GM21515 (cell line): ENCODE data around the gene AXL.
"Not testable (repeated sequence)": the region's sequence is repeated elsewhere in the genome, so short reads cannot be mapped to it uniquely, and the experiment has no call there.

Experiments used
- ATAC-seq: cut with Tn5 transposase; IDR thresholded peaks from one replicate; pipeline ENCODE4 v1.9.1; 2021; ENCODE audit not compliant: unreplicated experiment

The AXL gene

GRCh38 chr19:41206456-41206855, 12.6 kb upstream of the AXL start:
- ATAC-seq: no peak

- no peak for ATAC-seq
Observed at GRCh38 chr19:41206926-41207750, 11.9 kb upstream of the AXL start.

- ATAC-seq: no peak
Observed at GRCh38 chr19:41214161-41214560, 4.9 kb upstream of the AXL start.

- no peak for ATAC-seq
Observed at GRCh38 chr19:41217741-41218140, 1.3 kb upstream of the AXL start.

GRCh38 chr19:41218249-41218614, 791 bp upstream of the AXL start:
- no peak for ATAC-seq

DNA sequence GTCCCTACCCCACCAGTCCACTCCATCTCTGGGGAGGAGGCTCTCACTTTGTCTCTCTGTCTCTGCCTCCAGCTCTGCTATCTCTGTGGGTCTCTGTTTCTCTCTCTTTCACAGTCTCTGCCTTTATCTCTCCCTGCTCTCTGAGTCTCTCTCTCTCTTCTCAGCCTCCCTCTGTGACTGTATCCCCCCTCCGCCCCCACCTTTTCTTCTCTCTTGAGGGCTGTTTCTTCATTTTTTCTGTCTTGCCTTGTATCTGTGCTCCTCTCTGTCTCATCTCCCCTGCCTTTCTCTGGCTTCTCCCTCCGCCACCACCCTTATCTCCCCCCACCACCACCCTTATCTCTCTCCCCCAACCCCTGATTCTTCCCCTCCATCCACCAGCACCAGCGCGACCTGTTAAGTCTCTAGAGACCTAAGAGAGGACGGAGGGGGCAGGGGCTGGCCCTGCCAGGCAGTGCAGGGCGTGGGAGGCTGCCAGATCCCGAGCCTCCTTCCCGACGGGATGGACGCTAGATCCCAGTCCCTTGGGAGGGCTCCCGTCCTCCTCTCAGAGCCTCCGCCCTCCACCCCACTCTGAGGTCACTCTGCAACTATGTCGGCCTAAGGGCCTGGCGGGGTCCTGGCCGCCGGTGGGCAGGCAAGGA, 1.0 kb downstream of the AXL start:
- ATAC-seq: no peak

GRCh38 chr19:41220811-41221210, 1.8 kb downstream of the AXL start:
- ATAC-seq: no peak

DNA sequence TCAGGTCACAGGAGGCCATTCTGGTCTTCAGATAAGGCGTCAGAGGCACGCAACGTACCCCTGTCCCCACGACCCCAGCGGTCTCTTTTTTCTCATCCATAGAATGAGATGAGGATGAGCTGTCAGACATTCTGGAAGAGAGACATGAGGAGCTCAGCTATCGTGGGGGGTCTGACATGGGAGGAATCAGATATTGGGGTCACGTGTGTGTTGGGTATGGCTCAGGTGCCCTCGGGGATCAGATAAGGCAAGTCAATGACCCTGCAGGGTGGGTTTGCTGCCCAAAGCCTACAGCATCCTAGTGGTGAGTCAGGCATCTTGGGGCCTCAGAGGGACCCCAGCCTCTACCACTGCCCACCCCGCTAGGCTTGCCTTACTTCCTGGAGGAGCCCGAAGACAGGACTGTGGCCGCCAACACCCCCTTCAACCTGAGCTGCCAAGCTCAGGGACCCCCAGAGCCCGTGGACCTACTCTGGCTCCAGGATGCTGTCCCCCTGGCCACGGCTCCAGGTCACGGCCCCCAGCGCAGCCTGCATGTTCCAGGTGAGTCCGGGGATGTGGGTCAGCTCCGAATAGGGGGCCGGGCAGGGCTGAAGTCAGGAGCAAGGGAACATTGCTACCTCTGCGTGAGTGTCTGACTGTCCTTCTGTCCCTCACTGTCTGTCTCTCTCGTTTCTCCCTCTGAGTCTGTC, 2.6 kb downstream of the AXL start:
- no peak for ATAC-seq

GRCh38 chr19:41222240-41222639, 3.2 kb downstream of the AXL start:
- no peak for ATAC-seq

- no peak for ATAC-seq
Observed at GRCh38 chr19:41223431-41224234, 4.6 kb downstream of the AXL start.

DNA sequence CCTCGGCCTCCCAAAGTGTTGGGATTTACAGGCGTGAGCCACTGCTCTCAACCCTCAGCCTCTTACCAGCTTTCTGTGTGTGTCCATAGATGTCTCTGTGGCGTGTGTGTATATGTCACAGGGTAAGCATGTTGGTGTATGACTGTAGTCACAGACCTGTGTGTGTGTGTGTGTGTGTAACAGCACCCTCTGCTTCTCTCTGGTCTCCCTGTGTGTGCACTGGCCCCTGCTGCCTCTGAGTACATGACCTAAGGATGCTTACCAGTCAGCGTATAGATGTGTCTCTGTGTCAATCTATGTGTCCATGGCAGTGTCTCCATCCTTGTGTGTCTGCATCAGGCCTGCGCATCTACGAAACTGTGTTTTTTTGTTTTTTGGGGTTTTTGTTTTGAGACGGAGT, 5.6 kb downstream of the AXL start:
- no peak for ATAC-seq

- ATAC-seq: no peak
Observed at GRCh38 chr19:41225238-41226052, 6.4 kb downstream of the AXL start.

DNA sequence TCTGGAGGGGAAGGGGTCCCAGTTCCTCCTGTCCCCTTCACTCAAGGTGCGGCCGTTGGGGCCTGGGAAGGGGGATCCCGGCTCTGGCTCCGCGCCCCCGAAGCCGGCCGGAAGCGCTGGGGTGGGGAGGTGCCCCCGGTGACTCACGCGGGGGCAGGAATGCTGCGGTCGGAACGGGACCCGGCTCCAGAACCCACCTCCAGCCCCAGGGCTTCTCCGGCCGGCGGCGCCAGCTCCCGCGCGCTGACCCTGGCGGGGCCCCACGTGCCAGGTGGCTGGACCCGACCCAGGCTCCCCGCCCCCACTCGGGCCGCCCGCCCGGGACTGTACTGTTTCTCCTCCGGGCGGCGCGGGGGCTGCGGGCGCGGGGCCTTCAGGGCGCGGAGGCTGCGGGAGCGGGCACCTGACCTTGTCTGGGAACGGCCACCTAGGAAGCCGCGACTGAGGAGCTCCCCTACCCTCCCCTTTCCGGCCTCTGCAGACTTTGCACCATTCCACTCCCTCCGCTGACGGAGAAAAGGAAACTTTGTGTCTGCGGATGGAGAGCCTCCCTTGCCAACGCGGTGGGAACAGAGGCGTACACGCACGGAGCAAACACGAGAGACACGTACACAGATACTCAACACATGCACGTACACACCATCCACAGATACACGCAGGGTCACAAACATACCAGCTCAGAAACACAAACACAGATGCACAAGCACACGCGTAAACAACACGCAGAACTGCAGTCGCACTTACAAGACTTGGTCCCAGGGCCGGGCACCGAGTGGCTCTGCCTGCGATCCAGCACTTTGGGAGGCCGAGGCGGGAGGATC, 7.2 kb downstream of the AXL start:
- ATAC-seq: no peak

DNA sequence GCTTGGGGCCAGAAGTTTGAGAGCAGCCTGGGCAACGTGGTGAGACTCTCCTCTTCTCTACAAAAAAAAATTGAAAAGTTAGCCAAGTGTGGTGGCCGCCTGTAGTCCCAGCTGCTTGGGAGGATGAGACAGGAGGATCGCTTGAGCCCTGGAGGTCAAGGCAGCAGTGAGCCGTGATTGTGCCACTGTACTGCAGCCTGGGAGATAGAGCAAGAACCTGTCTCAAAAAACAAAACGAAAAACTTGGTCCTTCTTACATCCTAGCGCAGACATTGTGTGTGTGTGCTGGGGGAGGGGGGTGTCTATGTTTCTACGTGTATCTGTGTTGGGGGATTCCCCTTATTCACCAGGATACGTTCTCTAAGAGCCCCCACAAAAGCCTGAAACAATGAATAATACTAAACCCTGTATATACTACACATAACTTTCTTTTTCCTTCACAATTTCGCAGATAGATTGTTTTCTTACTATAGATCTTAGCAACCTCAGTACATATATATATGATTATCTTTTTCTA, 7.9 kb downstream of the AXL start:
- no peak for ATAC-seq

DNA sequence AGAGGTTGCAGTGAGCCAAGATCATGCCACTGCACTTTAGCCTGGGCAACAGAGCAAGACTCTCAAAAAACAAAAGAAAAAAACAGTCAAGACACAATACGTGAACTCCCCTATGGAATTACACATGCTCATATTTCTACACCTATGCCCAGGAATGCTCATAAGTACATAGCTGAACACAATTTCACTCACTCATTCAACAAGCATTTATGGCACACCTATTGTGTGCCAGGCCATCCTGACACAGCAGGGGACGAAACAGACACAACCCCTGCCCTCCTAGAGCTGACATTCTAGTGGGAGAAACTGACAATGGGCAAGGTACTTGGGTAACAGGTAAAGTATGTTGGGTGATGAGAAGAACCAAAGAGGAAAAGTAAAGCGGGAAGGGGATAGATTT, 9.5 kb downstream of the AXL start:
- no peak for ATAC-seq

- ATAC-seq: not testable (repeated sequence)
Observed at GRCh38 chr19:41229338-41229737, 10.3 kb downstream of the AXL start.

DNA sequence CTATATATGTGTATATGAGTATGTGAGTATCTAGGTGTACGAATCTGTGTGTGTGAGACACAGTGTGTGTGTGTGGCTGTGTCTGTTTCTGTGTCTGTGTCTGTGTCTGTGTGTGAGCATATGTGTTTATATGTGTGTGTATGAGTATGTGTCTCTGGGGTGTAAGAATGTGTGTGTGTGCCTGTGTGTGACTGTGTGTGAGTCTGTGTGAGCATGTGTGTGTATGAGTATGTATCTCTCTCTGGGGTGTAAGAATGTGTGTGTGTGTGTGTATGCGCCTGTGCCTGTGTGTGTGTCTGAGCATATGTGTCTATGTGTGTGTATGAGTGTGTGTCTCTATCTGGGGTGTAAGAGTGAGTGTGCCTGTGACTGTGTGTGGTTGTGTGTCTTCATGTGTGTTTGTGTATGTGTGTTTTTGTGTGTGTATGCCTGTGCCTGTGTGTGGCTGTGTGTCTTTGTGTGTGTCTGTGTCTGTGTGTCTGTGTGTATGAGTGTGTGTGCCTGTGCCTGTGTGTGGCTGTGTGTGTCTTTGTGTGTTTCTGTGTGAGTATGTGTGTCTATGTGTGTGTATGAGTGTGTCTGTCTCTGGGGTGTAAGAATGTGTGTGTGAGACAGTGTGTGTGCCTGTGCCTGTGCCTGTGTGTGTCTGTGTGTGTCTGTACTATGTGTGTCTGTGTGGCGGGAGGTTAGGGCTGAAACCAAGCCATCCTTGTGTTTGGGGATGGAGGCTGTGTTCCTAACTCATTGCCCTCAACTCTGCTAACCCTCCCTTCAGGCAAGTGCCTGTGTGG, 11.2 kb downstream of the AXL start:
- ATAC-seq: no peak

DNA sequence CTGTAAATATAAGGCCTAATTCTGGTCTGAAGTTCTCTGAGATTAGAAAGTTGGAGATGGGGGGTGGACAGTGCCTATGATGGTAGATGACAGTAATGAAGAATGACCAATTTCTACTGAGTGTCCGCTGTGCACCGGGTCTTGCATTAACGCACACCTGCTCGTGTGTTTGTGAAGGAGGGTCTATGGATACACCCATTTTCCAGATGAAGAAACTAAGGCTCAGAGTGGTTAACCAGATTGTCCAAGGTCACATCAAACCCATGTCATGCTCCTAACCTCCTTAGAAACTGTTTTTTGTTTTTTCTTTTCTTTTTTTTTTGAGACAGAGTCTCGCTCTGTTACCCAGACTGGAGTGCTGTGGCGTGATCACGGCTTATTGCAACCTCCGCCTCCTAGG, 13.7 kb downstream of the AXL start:
- ATAC-seq: no peak
